ENCODE data around the gene EFCAB5. TPM values are rescaled to one million over a fixed set of nuclear protein-coding genes. Genes with fewer than 3 reads are reported as not detected.

The EFCAB5 gene
- total and polyA plus RNA-seq, 2 of the 13 experiments (the other 11 are each of a cell fraction or from before 2014, with no cell fraction given), result 0.15 TPM; not detected in 1

GRCh38 chr17:29929533-29930408 is 11.7 kb upstream of the EFCAB5 start, which contains the start of gene SSH2 (continued):
- no peak for TF ChIP-seq ZNF232 (CRISPR knock-in tag; IDR thresholded peaks at IDR 0.05; ENCODE audit: borderline replicate concordance)
- no peak for TF ChIP-seq KDM3A (CRISPR knock-in tag; IDR thresholded peaks at IDR 0.05; ENCODE audit: low read depth)
- peak; percentile 65; the same call in 1 of the 2 replicates for TF ChIP-seq ZNF547 (CRISPR knock-in tag; IDR thresholded peaks at IDR 0.05)
- TF ChIP-seq, protein P1, sequence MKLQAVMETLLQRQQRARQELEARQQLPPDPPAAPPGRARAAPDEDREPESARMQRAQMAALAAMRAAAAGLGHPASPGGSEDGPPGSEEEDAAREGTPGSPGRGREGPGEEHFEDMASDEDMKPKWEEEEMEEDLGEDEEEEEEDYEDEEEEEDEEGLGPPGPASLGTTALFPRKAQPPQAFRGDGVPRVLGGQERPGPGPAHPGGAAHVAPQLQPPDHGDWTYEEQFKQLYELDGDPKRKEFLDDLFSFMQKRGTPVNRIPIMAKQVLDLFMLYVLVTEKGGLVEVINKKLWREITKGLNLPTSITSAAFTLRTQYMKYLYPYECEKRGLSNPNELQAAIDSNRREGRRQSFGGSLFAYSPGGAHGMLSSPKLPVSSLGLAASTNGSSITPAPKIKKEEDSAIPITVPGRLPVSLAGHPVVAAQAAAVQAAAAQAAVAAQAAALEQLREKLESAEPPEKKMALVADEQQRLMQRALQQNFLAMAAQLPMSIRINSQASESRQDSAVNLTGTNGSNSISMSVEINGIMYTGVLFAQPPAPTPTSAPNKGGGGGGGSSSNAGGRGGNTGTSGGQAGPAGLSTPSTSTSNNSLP (IDR thresholded peaks at IDR 0.05; ENCODE audit: low read depth, low read length), result no peak
- TF ChIP-seq SUZ12 (IDR thresholded peaks at IDR 0.05; ENCODE audit: low read depth, low read length), result no peak
- TF ChIP-seq, protein P2, sequence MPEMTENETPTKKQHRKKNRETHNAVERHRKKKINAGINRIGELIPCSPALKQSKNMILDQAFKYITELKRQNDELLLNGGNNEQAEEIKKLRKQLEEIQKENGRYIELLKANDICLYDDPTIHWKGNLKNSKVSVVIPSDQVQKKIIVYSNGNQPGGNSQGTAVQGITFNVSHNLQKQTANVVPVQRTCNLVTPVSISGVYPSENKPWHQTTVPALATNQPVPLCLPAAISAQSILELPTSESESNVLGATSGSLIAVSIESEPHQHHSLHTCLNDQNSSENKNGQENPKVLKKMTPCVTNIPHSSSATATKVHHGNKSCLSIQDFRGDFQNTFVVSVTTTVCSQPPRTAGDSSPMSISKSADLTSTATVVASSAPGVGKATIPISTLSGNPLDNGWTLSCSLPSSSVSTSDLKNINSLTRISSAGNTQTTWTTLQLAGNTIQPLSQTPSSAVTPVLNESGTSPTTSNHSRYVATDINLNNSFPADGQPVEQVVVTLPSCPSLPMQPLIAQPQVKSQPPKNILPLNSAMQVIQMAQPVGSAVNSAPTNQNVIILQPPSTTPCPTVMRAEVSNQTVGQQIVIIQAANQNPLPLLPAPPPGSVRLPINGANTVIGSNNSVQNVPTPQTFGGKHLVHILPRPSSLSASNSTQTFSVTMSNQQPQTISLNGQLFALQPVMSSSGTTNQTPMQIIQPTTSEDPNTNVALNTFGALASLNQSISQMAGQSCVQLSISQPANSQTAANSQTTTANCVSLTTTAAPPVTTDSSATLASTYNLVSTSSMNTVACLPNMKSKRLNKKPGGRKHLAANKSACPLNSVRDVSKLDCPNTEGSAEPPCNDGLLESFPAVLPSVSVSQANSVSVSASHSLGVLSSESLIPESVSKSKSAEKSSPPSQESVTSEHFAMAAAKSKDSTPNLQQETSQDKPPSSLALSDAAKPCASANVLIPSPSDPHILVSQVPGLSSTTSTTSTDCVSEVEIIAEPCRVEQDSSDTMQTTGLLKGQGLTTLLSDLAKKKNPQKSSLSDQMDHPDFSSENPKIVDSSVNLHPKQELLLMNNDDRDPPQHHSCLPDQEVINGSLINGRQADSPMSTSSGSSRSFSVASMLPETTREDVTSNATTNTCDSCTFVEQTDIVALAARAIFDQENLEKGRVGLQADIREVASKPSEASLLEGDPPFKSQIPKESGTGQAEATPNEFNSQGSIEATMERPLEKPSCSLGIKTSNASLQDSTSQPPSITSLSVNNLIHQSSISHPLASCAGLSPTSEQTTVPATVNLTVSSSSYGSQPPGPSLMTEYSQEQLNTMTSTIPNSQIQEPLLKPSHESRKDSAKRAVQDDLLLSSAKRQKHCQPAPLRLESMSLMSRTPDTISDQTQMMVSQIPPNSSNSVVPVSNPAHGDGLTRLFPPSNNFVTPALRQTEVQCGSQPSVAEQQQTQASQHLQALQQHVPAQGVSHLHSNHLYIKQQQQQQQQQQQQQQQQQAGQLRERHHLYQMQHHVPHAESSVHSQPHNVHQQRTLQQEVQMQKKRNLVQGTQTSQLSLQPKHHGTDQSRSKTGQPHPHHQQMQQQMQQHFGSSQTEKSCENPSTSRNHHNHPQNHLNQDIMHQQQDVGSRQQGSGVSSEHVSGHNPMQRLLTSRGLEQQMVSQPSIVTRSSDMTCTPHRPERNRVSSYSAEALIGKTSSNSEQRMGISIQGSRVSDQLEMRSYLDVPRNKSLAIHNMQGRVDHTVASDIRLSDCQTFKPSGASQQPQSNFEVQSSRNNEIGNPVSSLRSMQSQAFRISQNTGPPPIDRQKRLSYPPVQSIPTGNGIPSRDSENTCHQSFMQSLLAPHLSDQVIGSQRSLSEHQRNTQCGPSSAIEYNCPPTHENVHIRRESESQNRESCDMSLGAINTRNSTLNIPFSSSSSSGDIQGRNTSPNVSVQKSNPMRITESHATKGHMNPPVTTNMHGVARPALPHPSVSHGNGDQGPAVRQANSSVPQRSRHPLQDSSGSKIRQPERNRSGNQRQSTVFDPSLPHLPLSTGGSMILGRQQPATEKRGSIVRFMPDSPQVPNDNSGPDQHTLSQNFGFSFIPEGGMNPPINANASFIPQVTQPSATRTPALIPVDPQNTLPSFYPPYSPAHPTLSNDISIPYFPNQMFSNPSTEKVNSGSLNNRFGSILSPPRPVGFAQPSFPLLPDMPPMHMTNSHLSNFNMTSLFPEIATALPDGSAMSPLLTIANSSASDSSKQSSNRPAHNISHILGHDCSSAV (CRISPR knock-in tag; IDR thresholded peaks at IDR 0.05; ENCODE audit: borderline replicate concordance), result no peak
- TF ChIP-seq FOSL1 (CRISPR knock-in tag; IDR thresholded peaks at IDR 0.05; ENCODE audit: borderline replicate concordance), result no peak
- TF ChIP-seq RFX1 (IDR thresholded peaks at IDR 0.05), result no peak
- TF ChIP-seq RERE (CRISPR knock-in tag; IDR thresholded peaks at IDR 0.05; ENCODE audit: low read depth), result no peak
- no peak for TF ChIP-seq POGK (CRISPR knock-in tag; conservative IDR thresholded peaks at IDR 0.05)
- no peak for TF ChIP-seq ZNF3 (CRISPR knock-in tag; IDR thresholded peaks at IDR 0.05)
